ENCODE data around the gene ZSWIM1.

The ZSWIM1 gene

GRCh38 chr20:45907219-45907948 lies 26.4 kb downstream of the ZSWIM1 start:
- Histone ChIP-seq H3K36me3 (no peaks in the 10 kb centered on the region; the same call in 1 of the 2 replicates), H3K27me3 (ENCODE audit: insufficient read depth, low read depth, severe bottlenecking) (no peaks in the 10 kb centered on the region), H3K4me3 (ENCODE audit: low read depth, low read length) (no peak overlapping the region), H3K9me3 (ENCODE audit: severe bottlenecking) (no peaks in the 10 kb centered on the region), H3K27ac (no peak overlapping the region)
- no peak for TF ChIP-seq CTCF (IDR thresholded peaks at IDR 0.05; ENCODE audit: low read depth, low read length)
- DNase-seq: no peak

GRCh38 chr20:45908084-45908483 lies 27.1 kb downstream of the ZSWIM1 start:
- H3K27ac ChIP-seq: no peak overlapping the region
- H3K27me3 ChIP-seq (ENCODE audit: insufficient read depth, low read depth, severe bottlenecking): no peaks in the 10 kb centered on the region
- H3K36me3 ChIP-seq: no peaks in the 10 kb centered on the region; the same call in 1 of the 2 replicates
- DNase-seq: no peak
- no peak for TF ChIP-seq CTCF (IDR thresholded peaks at IDR 0.05; ENCODE audit: low read depth, low read length)
- H3K9me3 ChIP-seq (ENCODE audit: severe bottlenecking): no peaks in the 10 kb centered on the region
- H3K4me3 ChIP-seq (ENCODE audit: low read depth, low read length): no peak overlapping the region

- Histone ChIP-seq H3K9me3 (ENCODE audit: severe bottlenecking) (no peaks in the 10 kb centered on the region), H3K36me3 (no peaks in the 10 kb centered on the region; the same call in 1 of the 2 replicates), H3K4me3 (ENCODE audit: low read depth, low read length) (no peak overlapping the region), H3K27ac (no peak overlapping the region), H3K27me3 (ENCODE audit: insufficient read depth, low read depth, severe bottlenecking) (no peaks in the 10 kb centered on the region)
- TF ChIP-seq CTCF (IDR thresholded peaks at IDR 0.05; ENCODE audit: low read depth, low read length): no peak
- DNase-seq: no peak
These were observed 28.3 kb downstream of the ZSWIM1 start for GRCh38 chr20:45909336-45909808.

GRCh38 chr20:45909817-45910669 lies 29.0 kb downstream of the ZSWIM1 start:
- Histone ChIP-seq H3K4me3 (ENCODE audit: low read depth, low read length) (no peak overlapping the region), H3K9me3 (ENCODE audit: severe bottlenecking) (no peaks in the 10 kb centered on the region), H3K27ac (no peak overlapping the region), H3K27me3 (ENCODE audit: insufficient read depth, low read depth, severe bottlenecking) (no peaks in the 10 kb centered on the region), H3K36me3 (no peaks in the 10 kb centered on the region; the same call in 1 of the 2 replicates)
- TF ChIP-seq CTCF (IDR thresholded peaks at IDR 0.05; ENCODE audit: low read depth, low read length): no peak
- DNase-seq: no peak

DNA sequence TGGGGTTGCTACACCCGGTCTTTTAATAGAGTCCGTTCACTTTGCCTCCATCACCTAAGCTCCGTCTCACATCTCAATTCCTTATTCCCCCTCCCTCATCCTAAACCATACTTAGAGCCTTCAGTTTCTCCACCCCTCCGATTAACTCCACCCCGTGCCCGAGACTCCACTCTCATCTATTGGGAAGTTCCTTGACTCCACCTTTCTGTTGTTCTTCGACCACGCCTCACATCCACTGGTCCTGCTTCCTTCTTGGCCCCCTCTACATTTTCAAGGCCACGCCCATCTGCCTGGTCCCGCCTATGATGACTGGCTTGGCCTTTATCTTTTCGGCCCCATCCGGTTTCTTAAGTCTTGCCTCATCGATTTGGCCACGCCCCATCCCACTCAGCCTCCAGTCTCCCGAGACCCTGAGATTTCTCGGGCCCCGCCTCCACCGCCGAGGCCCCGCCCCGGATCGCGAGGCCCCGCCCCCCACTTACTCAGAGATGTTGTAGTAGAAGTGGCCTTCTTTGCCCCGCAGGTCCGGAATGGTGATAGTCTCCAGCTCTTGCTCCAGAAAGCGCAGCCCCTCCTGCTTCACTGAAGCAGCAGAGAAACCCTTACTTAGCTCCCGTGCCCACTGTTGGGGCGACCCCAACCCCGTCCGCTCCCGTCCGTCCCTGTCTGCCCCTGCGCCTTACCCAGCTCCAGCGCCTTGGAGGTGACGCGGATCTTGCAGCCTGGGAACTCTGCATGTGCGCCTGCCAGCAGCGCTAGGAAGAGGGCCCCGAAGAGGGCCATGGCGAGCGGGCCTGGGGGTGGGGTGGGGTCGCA lies 29.9 kb downstream of the ZSWIM1 start:
- Histone ChIP-seq H3K36me3 (no peaks in the 10 kb centered on the region; the same call in 1 of the 2 replicates), H3K27me3 (ENCODE audit: insufficient read depth, low read depth, severe bottlenecking) (no peaks in the 10 kb centered on the region), H3K4me3 (ENCODE audit: low read depth, low read length) (no peak overlapping the region), H3K9me3 (ENCODE audit: severe bottlenecking) (no peaks in the 10 kb centered on the region), H3K27ac (no peak overlapping the region)
- DNase-seq: peak; percentile 35
- no peak for TF ChIP-seq CTCF (IDR thresholded peaks at IDR 0.05; ENCODE audit: low read depth, low read length)

Measured in WERI-Rb-1 (cell line).